Natural killer cell (primary cell): ENCODE data around the gene NUDT3. TPM values are rescaled to one million over a fixed set of nuclear protein-coding genes. Genes with fewer than 3 reads are reported as not detected.
"Not testable (repeated sequence)": the region's sequence is repeated elsewhere in the genome, so short reads cannot be mapped to it uniquely, and the experiment has no call there.

ENCODE experiments used
- ATAC-seq, 3 donors: fragments of 150-1000 bp in 2 of 3; fragments of 200-7000 bp in 1 of 3; cut with Tn5 transposase; 1 replicate in 1 of 3; 2 replicates in 2 of 3; pipeline ENCODE4 v1.10.0; 2021; ENCODE audit warnings: mild to moderate bottlenecking in 2 of 3, moderate library complexity in 2 of 3
- DNase-seq, 2 donors: peaks; one replicate each; pipeline versions ENCODE4 v3.0.0 to v3.0.0-alpha.2; 2013 to 2021; ENCODE audit warnings: mixed read lengths in 1 of 2
- H3K27ac ChIP-seq: one replicate; pipeline ENCODE4 v1.5.1; 2013; ENCODE audit warnings: mild to moderate bottlenecking, low read length
- H3K27me3 ChIP-seq: one replicate; pipeline ENCODE4 v1.6.1; 2013; ENCODE audit warnings: low read length; ENCODE audit not compliant: control insufficient read depth, insufficient read depth
- H3K36me3 ChIP-seq: one replicate; pipeline ENCODE4 v1.6.1; 2013; ENCODE audit warnings: low read length; ENCODE audit not compliant: control insufficient read depth, insufficient read depth
- H3K4me1 ChIP-seq: one replicate; pipeline ENCODE4 v1.6.1; 2013; ENCODE audit warnings: low read length; ENCODE audit not compliant: control insufficient read depth, insufficient read depth
- H3K4me3 ChIP-seq: one replicate; pipeline ENCODE4 v1.5.1; 2013; ENCODE audit warnings: low read length
- H3K9me3 ChIP-seq: one replicate; pipeline ENCODE4 v1.6.1; 2013; ENCODE audit warnings: low read length; ENCODE audit not compliant: control insufficient read depth, insufficient read depth
- H3K27ac Mint-ChIP-seq, 2 donors: one replicate each; pipeline ENCODE4 v1.8.0; 2022; ENCODE audit warnings: mild to moderate bottlenecking in 2 of 2, mixed read lengths in 2 of 2, moderate library complexity in 1 of 2
- H3K27me3 Mint-ChIP-seq, 2 donors: one replicate each; pipeline ENCODE4 v1.8.0; 2022; ENCODE audit warnings: low read depth in 2 of 2, mixed read lengths in 2 of 2
- H3K36me3 Mint-ChIP-seq: one replicate; pipeline ENCODE4 v1.8.0; 2022; ENCODE audit warnings: mixed read lengths
- H3K4me1 Mint-ChIP-seq, 2 donors: one replicate each; pipeline ENCODE4 v1.8.0; 2022; ENCODE audit warnings: mixed read lengths in 2 of 2
- H3K4me3 Mint-ChIP-seq: one replicate; pipeline ENCODE4 v1.8.0; 2022; ENCODE audit warnings: mild to moderate bottlenecking, moderate library complexity, mixed read lengths
- H3K9me3 Mint-ChIP-seq, 2 donors: one replicate each; pipeline ENCODE4 v1.8.0; 2022; ENCODE audit warnings: mixed read lengths in 2 of 2
- CTCF ChIP-seq: fragments of 200-600 bp; IDR thresholded peaks from one replicate; pipeline ENCODE4 v1.8.0; 2022; ENCODE audit warnings: antibody characterized with exemption
- WGBS: methylation state at CpG from one replicate; pipeline ENCODE4 v1.1.7; 2013; ENCODE audit warnings: missing lambda C conversion rate; ENCODE audit not compliant: insufficient coverage; 5-methylcytosine and 5-hydroxymethylcytosine counted together
- intact Hi-C: fragments of 100-400 bp; cut with micrococcal nuclease; formaldehyde crosslinking; loops from one replicate; pipeline ENCODE4 v1.14.2; 2022
- total RNA-seq, 4 donors: library from RNA; stranded (reverse); fragments of 120-200 nt in 1 of 4; gene quantifications; one replicate each; pipeline versions ENCODE4 v1.2.3 to v1.2.4, GENCODE V29; 2013 to 2022

Gene NUDT3
- total RNA-seq, 3 donors from 2014 or later (not counting 1 experiment from before 2014, with no cell fraction given) = 22.0 to 26.3 (median 26.1) TPM

DNA sequence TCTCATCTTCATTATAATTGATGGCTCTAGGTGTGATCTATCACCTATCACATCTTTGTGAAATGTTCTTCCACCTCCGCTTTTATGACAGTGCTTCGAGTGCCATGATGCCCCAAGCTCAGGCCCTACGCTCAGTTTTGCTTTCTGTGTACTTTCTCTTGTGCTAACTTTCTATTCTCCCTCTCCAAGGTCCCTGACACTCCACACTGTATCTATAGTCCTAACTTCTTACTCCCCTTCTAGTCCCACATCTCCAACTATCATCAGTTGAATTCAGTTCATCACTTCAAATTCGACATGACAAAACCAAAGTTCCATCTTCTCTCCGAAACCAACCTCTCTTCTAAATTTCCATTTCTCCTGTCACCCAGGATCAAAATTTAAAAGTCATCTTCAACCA lies 16.6 kb downstream of the NUDT3 start:
- Mint-ChIP-seq H3K27ac (no peak overlapping the region), H3K4me1 (peaks cover 9 to 10% of the 10 kb centered on the region in 2 donors), H3K4me3 (no peak overlapping the region), H3K36me3 (no peaks in the 10 kb centered on the region), H3K9me3 (no peaks in the 10 kb centered on the region), H3K27me3 (no peaks in the 10 kb centered on the region)
- DNase-seq (no peak), ATAC-seq (no peak)
- Histone ChIP-seq H3K36me3 (peaks cover 2% of the 10 kb centered on the region), H3K4me1 (peaks cover under 1% of the 10 kb centered on the region), H3K27ac (no peak overlapping the region), H3K9me3 (no peaks in the 10 kb centered on the region), H3K27me3 (no peaks in the 10 kb centered on the region), H3K4me3 (no peak overlapping the region)
- TF ChIP-seq CTCF = no peak
- intact Hi-C loops = no loop called here
- 92% methylated on average over 5 of the region's 5 CpGs for WGBS

GRCh38 chr6:34374508-34374907 lies 18.0 kb downstream of the NUDT3 start:
- intact Hi-C loops = no loop called here
- no peak overlapping the region for H3K4me3 Mint-ChIP-seq
- Histone ChIP-seq H3K27me3 (no peaks in the 10 kb centered on the region), H3K4me3 (no peak overlapping the region), H3K36me3 (no peaks in the 10 kb centered on the region), H3K4me1 (peaks cover 4% of the 10 kb centered on the region), H3K9me3 (no peaks in the 10 kb centered on the region), H3K27ac (no peak overlapping the region)
- no peaks in the 10 kb centered on the region for H3K9me3 Mint-ChIP-seq
- no peaks in the 10 kb centered on the region for H3K36me3 Mint-ChIP-seq
- H3K27me3 Mint-ChIP-seq = no peaks in the 10 kb centered on the region
- ATAC-seq = no peak
- peaks cover 12% of the 10 kb centered on the region in 2 donors for H3K4me1 Mint-ChIP-seq
- no peak for TF ChIP-seq CTCF
- DNase-seq = no peak
- WGBS = 87% methylated on average over 4 of the region's 4 CpGs
- no peak overlapping the region for H3K27ac Mint-ChIP-seq

GRCh38 chr6:34374069-34374468 lies 18.4 kb downstream of the NUDT3 start:
- peaks cover 12 to 16% of the 10 kb centered on the region in 2 donors for H3K4me1 Mint-ChIP-seq
- no peak for ATAC-seq
- intact Hi-C loops = no loop called here
- H3K36me3 Mint-ChIP-seq = no peaks in the 10 kb centered on the region
- DNase-seq = no peak
- Histone ChIP-seq H3K9me3 (no peaks in the 10 kb centered on the region), H3K36me3 (no peaks in the 10 kb centered on the region), H3K4me3 (no peak overlapping the region), H3K4me1 (peaks cover 4% of the 10 kb centered on the region), H3K27me3 (no peaks in the 10 kb centered on the region), H3K27ac (no peak overlapping the region)
- no peak for TF ChIP-seq CTCF
- WGBS = 72% methylated on average over 2 of the region's 3 CpGs
- H3K27ac Mint-ChIP-seq = no peak overlapping the region
- no peak overlapping the region for H3K4me3 Mint-ChIP-seq
- no peaks in the 10 kb centered on the region for H3K9me3 Mint-ChIP-seq
- no peaks in the 10 kb centered on the region for H3K27me3 Mint-ChIP-seq

DNA sequence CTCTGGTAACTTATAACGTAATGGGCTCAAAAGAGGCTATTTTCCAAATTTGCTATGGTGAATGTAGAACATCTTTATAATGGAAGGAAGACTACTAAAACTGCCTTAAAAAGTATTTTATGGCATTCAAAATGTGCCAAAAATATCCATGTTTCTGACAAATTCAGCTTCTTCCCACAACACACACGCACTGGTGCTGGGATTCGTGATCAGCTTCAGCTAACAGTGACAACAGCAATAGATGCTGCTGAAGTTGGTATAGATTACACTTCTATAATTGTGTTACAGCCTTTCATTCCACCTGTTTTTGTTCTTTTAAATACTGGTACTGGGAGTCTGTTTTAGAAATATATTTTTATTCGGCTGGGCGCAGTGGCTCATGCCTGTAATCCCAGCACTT lies 19.0 kb downstream of the NUDT3 start:
- no peak for DNase-seq
- no peak for ATAC-seq

DNA sequence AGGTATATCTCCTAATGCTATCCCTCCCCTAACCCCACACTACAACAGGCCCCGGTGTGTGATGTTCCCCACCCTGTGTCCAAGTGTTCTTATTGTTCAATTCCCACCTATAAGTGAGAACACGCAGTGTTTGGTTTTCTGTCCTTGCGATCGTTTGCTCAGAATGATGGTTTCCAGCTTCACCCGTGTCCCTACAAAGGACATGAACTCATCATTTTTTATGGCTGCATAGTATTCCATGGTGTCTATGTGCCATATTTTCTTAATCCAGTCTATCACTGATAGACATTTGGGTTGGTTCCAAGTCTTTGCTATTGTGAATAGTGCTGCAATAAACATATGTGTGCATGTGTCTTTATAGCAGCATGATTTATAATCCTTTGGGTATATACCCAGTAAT lies 20.6 kb downstream of the NUDT3 start:
- H3K27me3 ChIP-seq, H3K9me3 Mint-ChIP-seq, H3K4me3 ChIP-seq, H3K4me1 ChIP-seq, H3K4me3 Mint-ChIP-seq, intact Hi-C loops, H3K27me3 Mint-ChIP-seq, H3K27ac Mint-ChIP-seq, DNase-seq, H3K36me3 ChIP-seq, ATAC-seq, H3K36me3 Mint-ChIP-seq, H3K9me3 ChIP-seq, H3K27ac ChIP-seq: not testable (repeated sequence)
- whole genome bisulfite sequencing = 89% methylated on average over 5 of the region's 5 CpGs
- peaks cover 6 to 20% of the 10 kb centered on the region in 2 donors for H3K4me1 Mint-ChIP-seq

More for the DNA sequence above, 19.0 kb downstream of the NUDT3 start:
- H3K4me3 ChIP-seq = no peak overlapping the region
- H3K27ac Mint-ChIP-seq = no peak overlapping the region
- H3K4me1 Mint-ChIP-seq = peaks cover 7 to 14% of the 10 kb centered on the region in 2 donors
- no peaks in the 10 kb centered on the region for H3K9me3 Mint-ChIP-seq
- H3K27ac ChIP-seq = no peak overlapping the region
- no peak overlapping the region for H3K4me3 Mint-ChIP-seq
- H3K27me3 Mint-ChIP-seq = no peaks in the 10 kb centered on the region
- no peaks in the 10 kb centered on the region for H3K9me3 ChIP-seq
- TF ChIP-seq CTCF = no peak
- intact Hi-C loops = no loop called here
- no peaks in the 10 kb centered on the region for H3K36me3 Mint-ChIP-seq
- H3K27me3 ChIP-seq = no peaks in the 10 kb centered on the region
- H3K36me3 ChIP-seq = no peaks in the 10 kb centered on the region
- WGBS = 99% methylated on average over 4 of the region's 5 CpGs
- peaks cover 4% of the 10 kb centered on the region for H3K4me1 ChIP-seq
